RKO (cell line): ENCODE data around the gene GRIA3.
"Not testable (repeated sequence)": the region's sequence is repeated elsewhere in the genome, so short reads cannot be mapped to it uniquely, and the experiment has no call there.

Experiments
- DNase-seq: peaks from one replicate; pipeline ENCODE4 v3.0.0-alpha.2; 2016; ENCODE audit warnings: low spot score

GRIA3 gene

DNA sequence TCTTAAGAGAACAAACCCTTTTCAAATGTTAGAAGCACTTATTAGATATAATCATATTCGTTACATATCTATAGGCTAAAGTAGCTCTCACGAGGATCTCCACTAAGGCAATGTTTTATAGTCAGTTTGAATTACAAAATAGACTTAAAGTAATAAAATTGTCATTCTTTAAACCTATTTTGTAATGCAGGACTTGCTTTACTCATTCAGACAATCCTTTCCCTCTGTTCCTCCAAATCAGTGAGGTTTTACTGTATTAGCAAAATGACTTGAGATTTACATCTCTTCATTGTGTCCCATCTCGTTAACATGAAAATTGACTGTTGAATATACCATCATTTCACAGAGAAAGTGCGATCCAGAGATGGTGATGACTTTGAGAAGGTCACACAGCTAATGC, 284.4 kb downstream of the GRIA3 start:
- no peak for DNase-seq

DNA sequence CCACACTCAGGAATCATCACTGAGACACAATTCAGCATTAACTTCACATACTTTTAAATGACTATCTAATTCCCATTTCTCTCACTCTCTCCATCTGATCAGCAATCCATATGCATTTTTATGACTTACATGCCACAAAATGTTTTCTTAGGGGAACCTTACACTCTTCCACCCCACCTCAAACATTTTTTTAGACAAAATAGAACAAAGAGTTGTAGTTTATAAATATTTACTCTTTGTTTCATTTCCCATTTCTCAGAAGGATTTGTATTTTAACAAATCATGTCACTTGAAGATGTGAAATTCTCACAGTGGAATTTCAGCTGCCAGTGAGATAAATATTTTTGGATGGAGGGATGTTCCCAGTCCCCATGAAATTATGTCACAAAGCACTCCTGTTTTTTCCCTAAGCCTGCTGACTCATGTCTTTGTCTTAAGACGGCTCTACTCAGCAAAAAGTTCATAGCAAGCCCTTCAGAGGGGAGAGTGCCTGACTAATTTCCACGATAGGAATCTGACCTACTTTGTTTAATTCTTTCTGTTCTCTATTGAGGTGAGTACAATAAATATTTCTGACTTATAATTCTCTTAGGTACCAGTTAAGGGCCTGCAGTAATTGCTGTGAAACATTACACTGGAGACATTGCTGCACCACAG, 291.1 kb downstream of the GRIA3 start:
- no peak for DNase-seq

DNA sequence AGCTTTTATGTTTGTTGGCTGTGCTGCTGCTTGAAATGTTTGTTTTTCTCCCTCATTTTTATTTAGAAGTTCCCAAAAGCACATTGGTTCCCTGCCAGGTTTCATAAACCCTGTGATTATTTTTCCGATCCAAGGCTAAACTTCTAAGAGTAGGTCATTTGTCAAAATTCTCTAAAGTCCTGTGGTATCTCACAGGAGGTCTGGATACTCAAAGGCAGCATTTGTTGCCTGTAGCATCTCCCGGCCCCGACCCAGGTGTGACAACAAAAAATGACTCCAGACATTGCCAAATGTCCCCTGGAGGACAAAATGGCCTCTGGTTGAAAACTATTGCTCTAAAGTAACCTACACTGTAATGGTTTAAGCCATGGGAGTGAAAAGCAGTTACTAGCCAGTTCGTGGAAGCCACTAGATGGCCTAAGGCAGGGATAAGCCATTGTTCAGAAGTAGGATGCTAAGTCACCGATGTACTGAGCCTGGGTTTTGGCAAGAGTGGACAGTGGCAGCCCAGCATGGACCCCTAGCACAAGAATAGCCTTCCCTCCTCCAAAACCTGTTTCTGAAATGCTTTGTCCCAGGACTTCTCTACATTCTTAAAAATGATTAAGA, 292.6 kb downstream of the GRIA3 start:
- DNase-seq: peak; percentile 3

DNA sequence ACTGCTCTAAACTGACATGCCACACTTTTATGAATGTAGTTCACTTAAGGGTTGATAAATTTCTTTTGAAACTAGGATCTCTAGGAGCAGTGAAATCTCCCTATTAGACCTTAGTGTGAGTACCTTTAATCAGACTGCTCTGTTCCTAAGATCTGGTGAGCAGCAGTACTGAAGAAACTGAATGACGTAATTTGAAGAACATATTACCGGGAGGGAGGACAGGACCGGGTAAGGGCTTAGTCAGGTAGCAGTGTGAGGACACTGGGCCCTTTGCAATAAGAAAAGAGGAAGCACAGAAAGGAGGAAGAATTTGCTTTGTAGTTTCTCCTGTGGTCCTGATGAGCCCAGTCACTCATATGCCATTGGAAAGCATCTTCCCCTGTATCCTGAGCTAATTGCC, 293.6 kb downstream of the GRIA3 start:
- DNase-seq: no peak

DNA sequence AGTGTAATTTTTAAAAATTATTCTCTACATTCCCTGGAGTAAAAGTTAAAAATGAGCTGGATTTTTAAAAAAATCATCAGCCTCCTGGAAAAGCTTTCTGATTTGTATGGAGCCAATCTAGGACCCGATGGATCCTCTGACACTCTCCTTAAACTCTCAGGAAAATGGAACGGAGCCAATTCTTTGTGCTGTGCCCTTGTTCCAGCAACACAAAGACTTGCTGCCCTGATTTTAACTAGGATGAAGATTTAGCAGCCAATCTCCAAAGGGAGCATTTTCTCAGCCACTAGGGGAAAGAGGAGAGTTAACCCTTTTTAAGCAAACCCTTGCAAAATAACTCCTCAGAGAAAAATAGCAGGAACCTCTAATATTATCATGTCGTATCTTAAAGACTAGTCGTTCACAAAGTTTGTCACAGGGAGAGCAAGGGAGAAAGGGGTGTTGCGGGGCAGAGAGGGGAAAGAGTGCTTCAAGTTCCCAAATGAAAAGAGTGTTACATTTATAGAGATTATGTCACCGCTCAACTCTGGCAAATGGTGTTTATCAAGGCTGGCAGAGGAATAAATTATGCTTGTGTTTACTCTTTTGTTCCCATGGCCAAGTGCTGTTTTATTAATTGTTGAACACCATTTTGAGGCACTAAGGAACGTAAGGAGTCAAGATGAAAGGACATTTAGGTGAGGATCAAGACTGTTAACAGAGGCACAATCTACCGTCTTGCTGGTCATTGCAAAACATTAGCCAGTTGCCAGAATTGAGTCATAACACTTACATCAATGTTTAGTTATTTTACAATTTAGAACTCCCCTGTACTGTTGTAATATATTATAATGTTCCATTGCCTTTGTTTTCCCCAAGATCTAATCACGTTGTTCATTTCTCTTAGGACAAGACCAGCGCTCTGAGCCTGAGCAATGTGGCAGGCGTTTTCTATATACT, 298.1 kb downstream of the GRIA3 start:
- DNase-seq: no peak

DNA sequence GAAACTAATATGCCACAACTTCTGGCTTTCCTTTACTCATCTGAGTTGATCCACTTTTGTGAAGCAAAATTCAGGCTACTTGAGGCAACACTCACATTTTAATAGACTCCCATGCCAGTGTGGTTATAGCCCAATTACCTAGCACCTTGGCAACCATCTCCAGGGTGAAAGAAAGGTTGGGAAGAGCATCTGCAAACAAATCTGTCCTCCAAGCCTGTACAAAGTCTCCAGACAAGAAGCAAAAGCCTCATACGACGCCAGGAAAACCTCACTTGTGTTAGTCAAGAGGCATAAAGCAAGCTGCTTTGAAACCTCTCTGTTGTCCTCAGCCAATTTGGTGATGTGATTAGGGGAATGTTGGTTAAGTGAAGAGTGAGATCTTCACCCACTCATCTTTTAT, 302.2 kb downstream of the GRIA3 start:
- no peak for DNase-seq

DNA sequence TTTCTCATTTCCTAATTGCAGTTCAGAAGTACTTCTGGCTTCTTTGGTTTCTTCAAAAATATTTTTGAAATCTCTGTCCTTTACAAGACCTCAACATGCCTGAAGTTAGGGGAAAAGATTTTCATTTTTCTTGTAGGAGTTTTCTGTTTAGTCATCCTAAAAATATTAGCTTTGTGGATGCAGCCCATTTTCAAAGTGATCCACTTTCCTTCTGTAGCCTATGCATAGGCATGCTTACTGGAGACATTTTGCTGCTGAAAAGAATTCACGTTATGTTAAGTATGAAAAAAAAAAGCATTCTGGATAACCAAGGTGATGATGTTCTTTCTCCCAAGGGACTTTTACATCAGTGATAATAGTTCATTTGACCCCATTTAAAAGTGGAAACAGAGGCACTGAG, 303.2 kb downstream of the GRIA3 start:
- no peak for DNase-seq

DNA sequence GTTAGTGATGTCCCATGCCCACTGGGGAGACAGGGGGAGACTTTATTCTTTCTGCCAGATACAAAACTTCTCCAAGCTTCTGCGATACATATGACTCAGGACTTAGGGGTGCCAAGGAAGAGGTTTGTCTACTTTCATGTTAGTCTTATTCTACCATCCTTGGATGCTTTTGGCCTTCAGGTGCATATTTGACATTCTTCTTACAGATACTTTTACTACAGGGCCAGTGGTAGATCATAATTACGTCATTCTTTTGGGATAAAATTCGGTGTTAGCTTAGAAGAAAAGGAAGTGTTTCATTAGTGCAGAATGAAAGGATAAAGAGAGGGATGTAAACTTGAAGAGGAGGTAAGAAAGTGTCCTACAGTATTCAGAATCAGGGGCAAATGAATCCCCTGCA, 303.6 kb downstream of the GRIA3 start:
- no peak for DNase-seq

DNA sequence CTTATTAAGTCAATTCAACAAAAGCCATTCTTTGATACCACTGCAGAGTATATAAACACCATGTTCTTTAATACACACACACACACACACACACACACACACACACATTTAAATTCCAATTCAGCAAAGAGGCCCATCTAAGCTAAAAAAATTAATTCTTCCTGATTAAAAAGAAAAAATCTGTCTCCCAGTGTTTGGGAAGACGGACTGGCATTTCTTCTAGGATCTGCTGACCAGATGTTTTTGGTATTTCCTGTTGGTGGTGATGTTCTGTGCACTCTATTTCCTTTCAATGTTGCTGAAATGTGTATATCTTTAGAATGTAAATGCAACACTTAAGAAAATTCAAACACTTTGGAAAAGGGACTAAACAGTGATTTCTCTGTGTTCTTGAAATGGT, 304.9 kb downstream of the GRIA3 start:
- DNase-seq: no peak

DNA sequence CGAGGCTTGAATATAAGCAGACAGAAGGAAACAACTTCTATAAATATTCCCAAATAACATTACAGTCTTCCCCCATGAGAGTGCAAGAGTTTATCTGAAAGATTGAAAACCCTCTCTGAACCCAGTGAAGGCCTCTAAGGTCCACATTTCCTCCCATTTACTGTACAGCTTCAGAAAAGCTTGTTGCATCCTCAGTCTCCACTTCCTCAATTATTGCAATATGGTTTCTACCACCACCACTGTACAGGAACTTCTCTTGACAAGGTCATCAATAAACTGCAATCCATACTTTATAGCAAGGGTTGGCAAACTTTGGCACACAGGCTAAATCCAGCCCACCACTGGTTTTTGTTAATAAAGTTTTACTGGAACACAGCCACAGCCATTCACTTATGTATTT, 309.8 kb downstream of the GRIA3 start:
- no peak for DNase-seq

DNA sequence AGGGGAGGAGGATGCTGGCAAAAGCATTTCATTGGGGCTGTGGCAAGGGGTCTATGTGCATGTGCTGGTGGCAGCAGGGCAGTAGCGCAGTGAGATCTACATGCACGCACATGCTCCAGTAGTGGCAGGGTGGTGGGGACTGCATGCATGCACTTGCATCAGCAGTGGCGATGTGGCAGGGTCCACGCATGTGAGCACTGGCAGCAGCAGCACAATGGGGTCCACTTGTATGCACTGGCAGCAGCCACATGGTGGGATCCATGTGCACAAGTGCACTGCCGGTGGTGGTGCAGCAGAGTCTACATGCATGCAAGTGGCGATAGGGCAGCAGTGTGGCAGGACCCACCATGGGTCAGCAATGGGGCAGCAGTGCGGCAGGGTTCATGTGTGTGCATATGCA, 315.7 kb downstream of the GRIA3 start:
- no peak for DNase-seq

DNA sequence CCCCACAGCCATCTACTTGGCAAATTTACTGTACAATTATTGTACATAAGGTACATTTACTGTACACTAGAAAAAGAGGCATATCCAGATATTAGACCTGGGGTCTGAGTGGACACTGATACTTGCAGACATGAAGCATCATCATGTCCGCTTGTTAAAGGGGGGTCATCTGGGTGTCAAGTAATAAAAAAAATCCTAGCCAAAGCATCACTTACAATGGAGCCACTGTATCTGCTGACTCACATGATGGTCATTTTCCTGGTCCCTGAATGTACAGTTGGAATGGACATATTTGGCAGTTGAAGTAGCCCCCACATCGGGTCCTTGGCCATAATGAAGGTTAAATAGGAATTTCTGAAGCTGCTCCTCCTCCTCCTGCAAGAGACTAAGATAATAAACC, 320.0 kb downstream of the GRIA3 start:
- peak; percentile 1 for DNase-seq

DNA sequence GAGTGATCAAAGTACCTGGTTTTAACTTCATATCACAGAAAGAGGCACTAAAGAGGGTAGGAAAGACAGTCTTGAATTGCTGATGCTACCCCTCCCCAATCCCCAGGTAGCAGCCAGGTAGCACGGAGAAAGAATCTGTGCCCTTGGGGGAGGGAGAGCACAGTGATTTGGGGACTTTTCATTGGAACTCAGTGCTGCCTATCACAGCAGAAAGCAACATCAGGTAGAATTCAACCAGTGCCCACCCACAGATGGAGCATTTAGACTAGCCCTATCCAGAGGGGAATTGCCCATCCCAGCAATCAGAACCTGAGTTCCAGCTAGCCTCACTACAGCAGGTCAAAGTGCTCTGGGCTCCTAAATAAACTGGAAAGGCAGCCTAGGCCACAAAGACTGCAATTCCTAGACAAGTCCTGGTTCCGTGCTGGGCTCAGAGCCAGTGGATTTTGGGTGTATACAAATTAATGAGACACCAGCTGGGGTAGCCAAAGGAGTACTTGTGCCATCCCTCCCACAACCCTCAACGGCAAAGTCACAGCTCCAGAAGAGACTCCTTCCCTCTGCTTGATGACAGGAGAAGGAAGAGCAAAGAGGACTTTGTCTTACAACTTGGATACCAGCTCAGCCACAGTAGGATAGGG, 320.7 kb downstream of the GRIA3 start:
- no peak for DNase-seq

DNA sequence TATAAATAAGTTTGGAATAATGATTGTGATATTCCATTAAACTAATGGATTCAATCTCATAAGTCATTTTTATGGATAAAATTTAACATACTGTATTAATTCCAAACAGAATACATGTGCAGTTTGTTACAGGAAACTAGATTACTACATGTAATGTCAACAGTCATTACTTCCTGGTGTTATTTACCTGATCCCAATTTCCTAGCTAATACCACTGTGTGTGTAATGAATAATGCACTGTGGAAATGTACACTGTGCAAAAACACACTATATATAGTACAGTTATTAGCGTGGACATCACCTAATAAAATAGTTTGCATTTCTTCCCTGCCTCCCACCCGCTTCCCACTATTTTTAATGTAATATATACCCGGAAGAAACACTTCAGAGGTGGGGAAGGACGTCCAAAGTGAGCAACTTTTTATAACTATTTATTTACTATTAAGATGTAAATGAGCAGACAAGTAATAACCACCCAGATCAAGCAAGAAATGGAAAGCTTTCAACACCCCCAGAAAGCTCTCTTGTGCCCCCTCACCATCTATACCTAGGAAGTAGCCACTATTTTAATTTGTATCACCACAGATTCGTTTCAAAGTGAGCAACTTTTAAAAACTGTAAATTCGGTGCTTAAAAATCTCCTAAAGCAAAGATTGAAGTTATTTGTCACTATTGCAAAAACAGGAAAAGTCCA, 329.7 kb downstream of the GRIA3 start:
- DNase-seq: peak; percentile 5

DNA sequence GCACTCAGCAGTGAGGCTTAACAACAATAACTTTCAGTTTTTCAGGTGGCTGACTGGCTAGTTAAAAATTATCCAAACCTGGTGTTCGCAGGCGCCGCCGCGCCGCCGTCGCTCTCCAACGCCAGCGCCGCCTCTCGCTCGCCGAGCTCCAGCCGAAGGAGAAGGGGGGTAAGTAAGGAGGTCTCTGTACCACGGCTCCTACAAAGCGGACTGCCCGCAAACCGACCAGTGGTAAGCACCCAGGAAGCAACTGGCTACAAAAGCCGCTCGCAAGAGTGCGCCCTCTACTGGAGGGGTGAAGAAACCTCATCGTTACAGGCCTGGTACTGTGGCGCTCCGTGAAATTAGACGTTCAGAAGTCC, 330.2 kb downstream of the GRIA3 start:
- DNase-seq: peak; percentile 73

DNA sequence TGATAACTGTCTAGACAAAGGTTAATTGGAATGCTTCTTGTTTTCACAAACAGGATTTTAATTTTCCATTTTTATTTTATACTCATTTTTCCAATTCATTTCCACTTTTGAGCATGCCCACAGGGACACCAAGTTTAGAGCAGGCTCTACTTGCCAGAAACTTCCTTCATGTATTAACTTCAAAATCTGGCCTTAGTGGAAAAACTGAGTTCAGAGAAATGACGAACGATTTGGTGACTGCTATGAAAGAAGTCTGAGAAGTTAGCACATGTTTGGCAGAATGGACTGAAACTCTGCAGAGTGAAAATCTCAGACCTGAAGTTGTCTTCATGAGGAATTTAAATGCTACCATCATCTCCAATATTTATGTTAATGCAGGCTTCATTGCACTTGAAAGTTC, 334.7 kb downstream of the GRIA3 start:
- no peak for DNase-seq

DNA sequence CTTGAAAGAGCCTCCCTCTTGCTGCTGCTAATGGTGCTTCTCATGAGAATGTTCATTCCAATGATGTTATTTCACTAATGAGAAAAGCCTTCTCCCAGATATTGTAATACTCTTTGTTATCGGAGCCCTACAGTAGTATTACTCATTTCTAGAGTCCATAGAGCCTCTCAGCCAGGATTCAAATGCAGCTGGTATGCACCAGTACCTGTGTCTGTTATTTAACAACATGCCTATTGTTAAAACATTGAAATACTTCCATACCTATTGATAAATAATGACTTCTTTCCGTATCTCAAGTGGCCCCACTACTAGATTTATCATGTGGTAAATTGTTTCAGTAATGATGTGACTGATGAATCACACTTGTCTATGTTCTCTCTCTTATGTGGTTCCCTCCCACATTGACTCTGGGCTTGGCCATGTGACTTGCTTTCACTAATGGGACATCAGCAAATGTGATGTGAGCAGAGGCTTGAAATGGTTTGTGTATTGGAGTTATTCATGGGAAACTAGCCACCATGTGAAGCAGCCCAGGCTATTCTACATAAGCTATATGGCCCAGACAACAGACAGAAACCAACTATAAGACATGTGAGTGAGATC, 341.1 kb downstream of the GRIA3 start:
- peak; percentile 4 for DNase-seq

DNA sequence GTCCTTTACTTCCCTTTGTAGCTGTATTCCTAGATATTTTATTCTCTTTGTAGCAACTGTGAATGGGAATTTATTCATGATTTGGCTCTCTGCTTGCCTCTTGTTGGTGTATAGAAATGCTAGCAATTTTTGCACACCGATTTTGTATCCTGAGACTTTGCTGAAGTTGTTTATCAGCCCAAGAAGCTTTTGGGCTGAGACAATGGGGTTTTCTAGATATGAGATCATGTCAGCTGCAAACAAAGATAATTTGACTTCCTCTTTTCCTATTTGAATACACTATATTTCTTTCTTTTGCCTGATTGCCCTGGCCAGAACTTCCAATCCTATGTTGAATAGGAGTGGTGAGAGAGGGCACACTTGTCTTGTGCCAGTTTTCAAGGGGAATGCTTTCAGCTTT, 346.6 kb downstream of the GRIA3 start:
- DNase-seq: not testable (repeated sequence)
